CD4-positive, alpha-beta T cell treated with Interleukin-4 for 4 hours (primary cell): Measurements from ENCODE around the gene PITX2.
"Not testable (repeated sequence)": the region's sequence is repeated elsewhere in the genome, so short reads cannot be mapped to it uniquely, and the experiment has no call there.

ENCODE experiments used
- DNase-seq: peaks from one replicate; pipeline ENCODE4 v3.0.0-alpha.2; 2020

Gene PITX2

GRCh38 chr4:110610620-110610939, 12.3 kb downstream of the PITX2 start:
- no peak for DNase-seq

GRCh38 chr4:110609044-110609750, 13.7 kb downstream of the PITX2 start:
- DNase-seq: no peak

- DNase-seq: no peak
Observed at GRCh38 chr4:110605077-110605476, 17.8 kb downstream of the PITX2 start.

- no peak for DNase-seq
Observed at GRCh38 chr4:110602061-110602460, 20.8 kb downstream of the PITX2 start.

- DNase-seq: no peak
Observed at GRCh38 chr4:110597582-110597981, 25.3 kb downstream of the PITX2 start.

GRCh38 chr4:110596431-110596830, 26.4 kb downstream of the PITX2 start:
- DNase-seq: no peak

GRCh38 chr4:110595583-110595982, 27.3 kb downstream of the PITX2 start:
- DNase-seq: no peak

GRCh38 chr4:110589297-110589696, 33.6 kb downstream of the PITX2 start:
- DNase-seq: no peak

GRCh38 chr4:110587666-110588285, 35.1 kb downstream of the PITX2 start:
- DNase-seq: no peak

- DNase-seq: no peak
Observed at GRCh38 chr4:110586131-110586850, 36.6 kb downstream of the PITX2 start.

- DNase-seq: not testable (repeated sequence)
Observed at GRCh38 chr4:110576696-110577095, 46.2 kb downstream of the PITX2 start.
